LNCAP (cell line): Measurements from ENCODE around the gene CLIP3.

Experiments used
- TF ChIP-seq, protein P1 (sequence below): fragments of 450-650 bp; IDR thresholded peaks from 2 replicates; pipeline ENCODE4 v1.5.1; 2017; ENCODE audit warnings: mild to moderate bottlenecking

Gene CLIP3

DNA sequence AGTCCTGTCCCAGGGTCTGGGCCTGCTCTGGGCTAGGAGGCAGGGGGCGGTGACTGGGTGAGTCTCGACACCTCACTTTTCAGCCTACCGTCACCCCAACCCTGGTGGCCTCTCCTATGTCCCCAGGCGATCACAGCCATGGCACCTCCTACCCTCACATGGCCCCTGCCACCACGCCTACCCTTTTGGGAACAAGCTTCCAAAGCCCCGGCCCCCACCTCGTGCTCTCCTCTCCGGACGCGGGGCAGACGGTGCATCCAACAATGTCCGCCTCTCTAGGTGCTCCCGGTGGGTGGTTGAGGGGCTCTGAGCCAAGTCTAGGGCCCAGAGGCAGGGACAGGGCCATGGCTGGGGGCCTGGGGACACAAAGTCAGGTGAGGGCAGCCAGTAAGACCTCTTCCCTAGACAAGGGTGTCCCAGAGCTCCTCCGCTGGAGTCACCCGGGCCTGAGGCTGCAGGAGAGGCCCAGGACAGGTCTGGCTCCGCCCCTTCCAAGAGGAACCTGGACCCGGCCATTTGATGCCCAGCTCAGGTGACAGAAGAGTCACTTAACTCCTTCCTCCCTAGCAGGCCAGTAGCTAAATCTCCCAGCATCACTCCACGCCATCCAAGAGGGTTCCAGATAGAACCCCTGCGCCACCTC lies 24.2 kb downstream of the CLIP3 start, which contains the start of gene SYNE4:
Gene SYNE4, minus strand, starts transcription at position 478 of the 643 bp plus-strand sequence. Its CDS starts 132 bp downstream, at position 346.
- TF ChIP-seq, protein P1, sequence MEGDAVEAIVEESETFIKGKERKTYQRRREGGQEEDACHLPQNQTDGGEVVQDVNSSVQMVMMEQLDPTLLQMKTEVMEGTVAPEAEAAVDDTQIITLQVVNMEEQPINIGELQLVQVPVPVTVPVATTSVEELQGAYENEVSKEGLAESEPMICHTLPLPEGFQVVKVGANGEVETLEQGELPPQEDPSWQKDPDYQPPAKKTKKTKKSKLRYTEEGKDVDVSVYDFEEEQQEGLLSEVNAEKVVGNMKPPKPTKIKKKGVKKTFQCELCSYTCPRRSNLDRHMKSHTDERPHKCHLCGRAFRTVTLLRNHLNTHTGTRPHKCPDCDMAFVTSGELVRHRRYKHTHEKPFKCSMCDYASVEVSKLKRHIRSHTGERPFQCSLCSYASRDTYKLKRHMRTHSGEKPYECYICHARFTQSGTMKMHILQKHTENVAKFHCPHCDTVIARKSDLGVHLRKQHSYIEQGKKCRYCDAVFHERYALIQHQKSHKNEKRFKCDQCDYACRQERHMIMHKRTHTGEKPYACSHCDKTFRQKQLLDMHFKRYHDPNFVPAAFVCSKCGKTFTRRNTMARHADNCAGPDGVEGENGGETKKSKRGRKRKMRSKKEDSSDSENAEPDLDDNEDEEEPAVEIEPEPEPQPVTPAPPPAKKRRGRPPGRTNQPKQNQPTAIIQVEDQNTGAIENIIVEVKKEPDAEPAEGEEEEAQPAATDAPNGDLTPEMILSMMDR: no peak

DNA sequence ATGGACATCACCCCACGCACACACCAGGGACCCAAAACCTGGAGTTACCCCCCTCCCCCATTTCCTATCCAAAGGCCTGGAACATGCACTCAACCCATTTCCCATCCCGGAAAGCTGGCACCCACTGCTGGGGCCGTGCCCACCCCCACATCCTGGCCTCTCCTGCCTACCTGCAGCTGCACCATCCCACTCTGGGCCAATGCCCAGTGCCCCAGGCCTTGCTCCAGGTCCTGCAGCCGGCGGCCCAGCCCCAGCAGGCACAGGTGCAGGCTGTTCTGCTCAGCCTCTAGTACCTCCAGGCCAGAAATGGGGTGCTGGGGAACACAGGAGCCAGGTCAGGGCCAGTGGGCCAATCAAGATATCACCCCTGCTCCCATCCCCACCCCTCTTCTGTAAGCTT lies 25.7 kb downstream of the CLIP3 start:
- TF ChIP-seq, protein P1: no peak

DNA sequence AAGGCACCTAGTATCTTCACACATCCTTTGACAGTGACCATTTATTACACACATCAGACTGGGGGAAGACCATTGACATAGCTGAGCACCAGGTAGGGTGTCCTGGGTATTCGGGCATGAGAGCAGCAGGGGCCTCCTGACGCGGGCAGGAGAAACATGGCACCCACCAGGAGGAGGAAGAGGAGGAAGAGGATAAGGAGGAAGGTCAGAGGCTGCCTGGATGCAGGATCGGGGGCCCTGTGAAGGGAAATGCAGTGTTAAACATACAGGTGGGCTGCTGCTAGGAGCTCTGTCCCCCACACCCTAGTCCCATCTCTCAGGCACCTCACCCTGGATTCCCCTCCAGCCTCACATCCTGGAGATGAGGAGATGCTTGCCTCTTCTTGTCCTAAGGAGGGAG lies 29.4 kb downstream of the CLIP3 start:
- TF ChIP-seq, protein P1: no peak

DNA sequence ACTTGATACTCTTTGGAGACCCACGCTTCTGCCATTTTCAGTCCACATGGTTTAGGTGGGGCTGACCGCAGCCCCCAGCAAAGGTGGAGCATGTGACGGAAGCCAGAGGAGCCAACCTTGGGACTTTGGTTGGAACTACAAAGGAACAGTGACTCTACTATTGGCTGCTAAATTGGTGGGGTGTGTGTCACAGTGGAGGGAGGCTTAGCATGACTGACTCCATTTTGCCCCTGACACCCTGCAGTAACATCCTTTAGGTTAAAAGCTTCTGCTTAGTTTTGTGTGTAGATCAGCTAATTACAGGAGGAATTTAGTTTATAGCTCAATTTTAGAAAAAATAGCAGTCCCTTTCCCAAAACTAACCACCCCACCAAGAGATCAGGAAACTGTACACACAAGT lies 31.1 kb downstream of the CLIP3 start:
- TF ChIP-seq, protein P1: no peak

DNA sequence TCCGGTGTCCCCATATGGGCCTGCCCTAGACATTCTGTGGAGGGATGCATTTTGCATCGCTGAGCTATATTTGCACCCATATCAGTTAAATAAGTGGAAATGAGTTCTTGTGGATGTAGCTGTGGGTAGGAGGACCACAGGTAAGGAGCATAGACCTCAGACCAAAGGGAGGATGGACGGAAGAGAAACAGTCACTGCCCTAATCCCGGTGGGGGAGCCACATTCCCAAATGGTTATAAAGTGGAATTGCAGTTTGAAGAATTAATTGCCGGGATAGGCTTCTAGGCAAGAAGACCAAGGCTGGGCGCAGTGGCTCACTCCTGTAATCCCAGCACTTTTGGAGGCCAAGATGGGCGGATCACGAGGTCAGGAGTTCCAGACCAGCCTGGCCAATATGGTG lies 35.9 kb downstream of the CLIP3 start:
- TF ChIP-seq, protein P1: no peak

DNA sequence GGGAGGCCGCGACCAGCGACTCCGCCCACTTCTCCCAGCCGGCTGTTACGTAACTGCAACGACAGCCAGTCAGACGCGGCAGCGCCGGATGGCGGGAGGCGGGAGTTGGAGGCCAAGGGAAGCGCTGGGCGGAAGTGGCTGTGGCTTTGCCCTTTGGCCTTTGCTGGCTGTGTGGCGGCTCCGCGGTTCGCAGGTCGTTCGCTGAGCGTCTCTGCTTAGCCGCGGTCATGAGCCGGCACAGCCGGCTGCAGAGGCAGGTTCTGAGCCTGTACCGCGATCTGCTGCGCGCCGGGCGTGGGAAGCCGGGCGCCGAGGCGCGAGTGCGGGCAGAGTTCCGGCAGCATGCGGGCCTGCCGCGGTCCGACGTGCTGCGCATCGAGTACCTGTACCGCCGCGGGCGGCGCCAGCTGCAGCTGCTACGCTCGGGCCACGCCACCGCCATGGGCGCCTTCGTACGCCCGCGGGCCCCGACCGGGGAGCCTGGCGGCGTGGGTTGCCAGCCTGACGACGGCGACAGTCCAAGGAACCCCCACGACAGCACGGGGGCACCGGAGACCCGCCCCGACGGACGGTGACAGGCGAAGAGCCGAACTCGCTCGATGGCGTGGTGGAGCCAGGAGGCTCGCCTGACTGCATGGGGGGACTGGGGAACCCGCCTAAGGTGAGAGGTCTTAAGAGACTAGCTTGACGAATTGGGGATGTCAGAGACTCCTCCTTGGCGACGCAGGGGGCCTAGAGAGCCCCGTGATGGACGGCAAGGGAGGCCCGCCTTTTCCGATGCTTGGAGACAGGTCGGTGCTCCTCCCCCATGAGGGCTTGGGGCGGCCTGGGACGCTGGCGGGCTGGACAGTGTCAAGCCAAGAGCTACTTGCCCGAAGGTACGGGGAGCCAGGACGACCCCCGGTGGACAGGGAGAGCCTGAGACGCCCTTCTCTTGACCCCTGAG lies 37.4 kb downstream of the CLIP3 start, which contains the start of gene SDHAF1:
Gene SDHAF1, plus strand, starts transcription at position 141 of the 946 bp plus-strand sequence. Its CDS starts 87 bp downstream, at position 228.
- TF ChIP-seq, protein P1: no peak

DNA sequence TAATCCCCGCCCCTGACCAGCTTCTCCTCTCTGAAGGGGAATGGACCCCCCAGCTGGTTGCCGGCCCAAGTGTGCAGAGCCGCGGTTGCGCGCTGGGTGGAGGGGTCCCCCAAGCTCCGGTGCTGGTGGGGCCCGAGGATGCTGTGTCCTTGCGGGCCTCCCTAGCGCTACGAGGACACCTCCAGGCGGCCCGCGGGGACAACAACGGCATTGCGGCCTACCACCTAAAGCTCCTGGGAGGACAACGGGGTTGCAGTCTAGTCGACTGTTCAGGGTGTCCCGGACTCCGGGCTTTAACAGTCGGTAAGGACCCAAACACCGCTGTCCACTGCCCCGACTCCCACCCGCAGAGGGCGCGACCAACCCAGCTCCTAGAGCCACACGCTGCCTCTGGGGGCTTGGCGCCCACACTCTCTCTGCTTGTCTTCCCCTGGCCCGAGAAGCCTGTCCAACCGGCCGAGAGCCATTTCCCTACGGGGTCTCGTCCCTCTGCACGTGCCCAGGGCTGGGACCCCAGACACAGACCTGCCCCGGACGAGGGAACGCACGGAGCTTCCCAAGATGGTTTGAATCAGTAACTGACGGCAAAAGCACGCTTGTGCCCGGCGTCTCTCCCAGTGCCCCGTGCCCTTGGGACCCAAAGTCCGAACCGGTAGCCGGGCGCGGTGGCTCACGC lies 38.6 kb downstream of the CLIP3 start:
- TF ChIP-seq, protein P1: no peak
